Thyroid gland (tissue), 4 donors: Measurements from ENCODE around the gene MB21D2.

ENCODE experiments used
- POLR2A ChIP-seq, 2 donors: fragments of 450-650 bp; IDR thresholded peaks; one replicate each; pipeline ENCODE4 v1.6.1; 2017; ENCODE audit warnings: antibody characterized with exemption in 2 of 2, mild to moderate bottlenecking in 2 of 2, moderate library complexity in 1 of 2
- TF ChIP-seq, protein P1 (sequence below), 6 experiments: fragments of 200-600 bp in 3 of 6; fragments of 450-650 bp in 3 of 6; sonication (generic) in 3 of 6; IDR thresholded peaks; one replicate each; pipeline ENCODE4 v1.5.1; 2016 to 2019; ENCODE audit warnings: antibody characterized with exemption in 6 of 6, mild to moderate bottlenecking in 2 of 6, inconsistent platforms in 1 of 6, moderate library complexity in 1 of 6

DNA sequence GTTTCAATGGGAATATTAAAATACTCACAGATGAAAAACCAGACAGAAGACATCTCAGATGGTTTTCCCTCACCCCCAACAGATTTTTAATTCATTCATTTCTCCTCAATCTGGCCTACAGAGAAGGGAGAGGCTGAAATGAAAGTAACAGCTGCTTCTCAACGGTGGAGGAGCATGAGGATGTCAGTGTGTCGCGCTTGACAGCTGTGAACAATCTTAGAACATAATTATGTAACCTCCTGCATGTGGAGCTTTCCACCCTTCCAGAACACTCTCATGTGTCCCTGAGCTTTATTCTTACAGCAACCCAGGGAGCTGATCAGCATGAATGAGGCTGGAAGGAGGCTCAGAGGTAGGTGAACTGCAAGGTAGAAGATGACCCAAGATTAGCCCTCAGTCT lies 52.7 kb downstream of the MB21D2 start:
- TF ChIP-seq, protein P1, sequence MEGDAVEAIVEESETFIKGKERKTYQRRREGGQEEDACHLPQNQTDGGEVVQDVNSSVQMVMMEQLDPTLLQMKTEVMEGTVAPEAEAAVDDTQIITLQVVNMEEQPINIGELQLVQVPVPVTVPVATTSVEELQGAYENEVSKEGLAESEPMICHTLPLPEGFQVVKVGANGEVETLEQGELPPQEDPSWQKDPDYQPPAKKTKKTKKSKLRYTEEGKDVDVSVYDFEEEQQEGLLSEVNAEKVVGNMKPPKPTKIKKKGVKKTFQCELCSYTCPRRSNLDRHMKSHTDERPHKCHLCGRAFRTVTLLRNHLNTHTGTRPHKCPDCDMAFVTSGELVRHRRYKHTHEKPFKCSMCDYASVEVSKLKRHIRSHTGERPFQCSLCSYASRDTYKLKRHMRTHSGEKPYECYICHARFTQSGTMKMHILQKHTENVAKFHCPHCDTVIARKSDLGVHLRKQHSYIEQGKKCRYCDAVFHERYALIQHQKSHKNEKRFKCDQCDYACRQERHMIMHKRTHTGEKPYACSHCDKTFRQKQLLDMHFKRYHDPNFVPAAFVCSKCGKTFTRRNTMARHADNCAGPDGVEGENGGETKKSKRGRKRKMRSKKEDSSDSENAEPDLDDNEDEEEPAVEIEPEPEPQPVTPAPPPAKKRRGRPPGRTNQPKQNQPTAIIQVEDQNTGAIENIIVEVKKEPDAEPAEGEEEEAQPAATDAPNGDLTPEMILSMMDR (IDR thresholded peaks at IDR 0.05), result no peak
- no peak for TF ChIP-seq POLR2A (IDR thresholded peaks at IDR 0.05)
